Measurements from ENCODE around the gene CD7.

CD7 gene

DNA sequence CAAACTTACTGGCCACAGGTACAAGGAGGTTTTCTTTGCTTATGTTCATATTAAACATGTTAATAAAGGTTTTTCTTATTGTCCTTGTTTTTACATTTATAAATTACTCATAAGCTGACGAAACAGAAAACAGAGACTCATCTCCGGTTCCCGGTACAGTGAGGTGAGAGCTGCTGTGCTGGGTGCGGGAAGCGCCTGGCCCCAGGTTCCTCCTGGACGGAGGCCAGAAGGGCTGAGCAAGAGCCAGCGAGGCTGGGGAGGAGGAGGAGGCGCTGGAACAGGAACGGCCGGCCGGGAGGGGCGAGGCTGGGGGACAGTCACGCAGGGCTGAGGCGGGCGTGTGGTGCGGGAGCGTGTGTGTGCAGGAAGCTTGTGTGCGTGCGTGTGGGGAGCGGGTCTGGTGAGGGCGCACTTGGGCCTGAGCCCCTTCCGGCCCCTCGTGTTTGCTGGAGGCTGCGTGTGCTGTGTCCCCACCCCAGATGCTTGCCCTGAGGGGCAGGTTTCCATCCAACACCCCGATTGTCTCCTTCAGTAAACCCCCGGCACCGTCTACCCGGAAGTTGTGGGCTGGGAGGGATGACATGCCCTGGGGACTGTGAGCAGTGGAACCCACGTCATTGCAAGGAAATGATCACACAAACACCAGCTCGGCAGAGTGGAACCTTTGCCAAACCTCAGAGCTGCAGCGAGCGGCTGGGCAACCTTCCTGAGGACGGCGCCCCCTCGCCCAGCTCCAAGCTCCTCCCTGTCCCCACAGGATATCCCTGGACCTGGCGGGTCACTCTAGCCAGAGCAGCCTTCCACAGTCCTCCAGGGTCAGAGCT lies 19.5 kb downstream of the CD7 start:
- no peak for DNase-seq

DNA sequence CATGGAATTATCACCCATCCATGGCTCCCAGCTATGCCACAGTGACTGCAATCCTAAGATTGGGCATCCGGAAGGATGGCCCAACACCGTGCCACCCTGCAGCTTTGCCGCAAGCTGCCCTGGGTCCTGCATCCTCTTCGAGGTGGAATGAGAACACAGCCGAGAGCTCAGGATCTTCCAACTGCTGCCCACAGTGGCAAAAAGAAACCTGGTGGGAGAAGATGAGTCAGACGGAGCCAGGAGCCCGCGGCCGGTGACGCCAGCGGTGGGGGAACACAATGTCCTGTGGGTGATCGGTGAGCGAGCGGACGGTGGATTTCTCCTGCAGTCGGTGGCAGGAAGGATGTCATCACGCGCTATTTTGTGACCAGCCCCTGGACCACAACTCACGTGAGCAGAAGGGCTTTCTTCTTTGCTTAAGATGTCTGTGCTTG lies 20.1 kb downstream of the CD7 start:
- no peak for DNase-seq

DNA sequence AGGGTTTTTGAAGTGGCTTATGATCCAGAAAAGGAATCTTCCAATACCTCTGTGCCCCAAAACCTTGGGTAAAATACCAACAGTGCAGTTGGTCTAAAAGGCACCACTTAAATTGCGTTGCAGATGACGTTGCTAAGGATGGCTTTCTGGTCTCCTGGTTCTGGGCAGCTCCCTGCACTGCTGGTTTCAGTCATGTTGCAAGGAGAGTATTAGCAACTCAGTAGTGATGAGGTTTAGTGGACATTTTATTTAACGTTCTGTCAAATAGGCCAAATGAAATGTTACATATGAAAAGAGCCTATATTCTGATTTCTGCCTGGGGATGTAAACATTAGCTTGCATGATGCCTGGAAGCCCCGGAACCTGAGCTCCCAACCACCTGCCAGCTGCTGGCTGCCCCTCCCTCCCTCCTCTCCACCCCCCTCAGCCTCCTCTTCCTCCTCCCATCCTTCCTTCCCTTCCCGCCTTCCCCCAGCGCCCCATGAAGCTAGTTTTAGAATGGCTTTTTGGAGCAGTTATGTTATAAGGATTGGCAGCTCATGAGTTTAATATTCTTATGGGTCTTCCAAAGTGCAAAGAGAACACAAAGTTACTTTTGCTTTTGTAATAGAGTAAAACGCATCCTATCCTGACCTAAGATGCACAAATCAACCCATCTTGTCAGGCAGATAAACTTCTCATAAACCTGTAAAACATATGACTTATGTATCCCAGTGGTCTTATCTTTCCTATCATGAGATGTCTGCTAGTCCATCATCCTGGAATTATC lies 20.7 kb downstream of the CD7 start:
- DNase-seq: no peak

- DNase-seq: no peak
Observed at GRCh38 chr17:82295472-82295814, 22.0 kb downstream of the CD7 start.

DNA sequence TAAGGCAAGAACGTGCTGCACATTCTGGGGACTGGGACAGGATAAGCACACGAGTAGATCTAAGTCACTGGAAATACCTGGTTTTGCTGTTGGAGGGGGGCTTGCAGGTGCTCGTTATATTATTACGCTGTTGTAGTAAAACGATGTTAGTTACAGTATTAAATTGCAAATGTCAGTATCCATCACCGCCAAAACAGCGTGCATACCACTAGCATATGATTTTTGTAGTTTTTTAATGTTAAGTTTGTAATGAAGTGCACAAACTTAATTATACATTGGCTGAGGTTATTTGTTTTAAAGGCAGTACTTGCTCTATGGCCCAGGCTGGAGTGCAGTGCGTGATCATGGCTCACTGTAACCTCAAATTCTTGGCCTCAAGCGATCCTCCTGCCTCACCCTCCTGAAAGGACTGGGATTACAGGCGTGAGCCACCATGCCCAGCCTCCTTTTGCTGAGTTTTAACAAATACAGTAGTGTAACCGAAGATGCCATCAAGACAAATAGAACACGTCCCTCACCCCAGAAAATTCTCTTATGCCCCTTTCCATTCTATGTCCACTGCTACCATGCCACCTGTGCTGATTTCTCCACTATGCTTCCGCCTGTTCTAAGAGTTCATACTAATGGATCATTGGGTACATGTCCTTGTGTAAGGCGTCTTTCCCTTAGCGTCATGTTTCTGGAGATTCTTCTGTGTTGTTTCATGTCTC lies 23.2 kb downstream of the CD7 start:
- DNase-seq: no peak

- DNase-seq: peak; percentile 99
Observed at GRCh38 chr17:82292251-82293154, 24.9 kb downstream of the CD7 start.

DNA sequence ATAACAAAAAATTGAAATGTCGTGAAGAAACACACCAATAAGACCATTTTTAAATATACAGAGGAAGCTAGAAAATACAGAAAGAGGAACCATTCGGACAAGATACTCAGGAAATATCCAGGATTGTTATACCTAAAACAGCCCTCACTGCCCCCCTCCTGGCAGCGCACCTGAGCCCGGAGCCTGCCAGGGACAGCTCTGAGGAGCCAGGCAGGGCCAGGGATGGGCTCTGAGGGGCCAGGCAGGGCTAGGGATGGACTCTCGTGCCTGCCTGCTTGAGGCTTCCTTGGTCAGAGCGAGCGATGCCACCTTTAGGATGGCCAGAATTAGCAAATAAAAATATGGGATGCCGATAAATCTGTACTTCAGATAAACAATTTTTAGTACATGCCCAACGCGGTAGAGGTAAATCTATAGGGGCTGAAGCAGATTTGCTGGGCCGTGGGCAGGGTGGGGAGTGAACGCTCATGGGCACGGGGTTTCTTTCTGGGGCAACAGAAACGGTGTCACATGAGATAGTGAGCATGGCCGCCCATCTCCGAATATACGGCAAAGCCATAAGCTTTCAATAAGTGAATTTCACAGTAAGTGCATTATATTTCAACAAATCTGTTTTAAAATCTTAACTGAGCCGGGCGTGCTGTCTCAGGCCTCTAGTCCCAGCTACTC lies 25.7 kb downstream of the CD7 start:
- no peak for DNase-seq

DNA sequence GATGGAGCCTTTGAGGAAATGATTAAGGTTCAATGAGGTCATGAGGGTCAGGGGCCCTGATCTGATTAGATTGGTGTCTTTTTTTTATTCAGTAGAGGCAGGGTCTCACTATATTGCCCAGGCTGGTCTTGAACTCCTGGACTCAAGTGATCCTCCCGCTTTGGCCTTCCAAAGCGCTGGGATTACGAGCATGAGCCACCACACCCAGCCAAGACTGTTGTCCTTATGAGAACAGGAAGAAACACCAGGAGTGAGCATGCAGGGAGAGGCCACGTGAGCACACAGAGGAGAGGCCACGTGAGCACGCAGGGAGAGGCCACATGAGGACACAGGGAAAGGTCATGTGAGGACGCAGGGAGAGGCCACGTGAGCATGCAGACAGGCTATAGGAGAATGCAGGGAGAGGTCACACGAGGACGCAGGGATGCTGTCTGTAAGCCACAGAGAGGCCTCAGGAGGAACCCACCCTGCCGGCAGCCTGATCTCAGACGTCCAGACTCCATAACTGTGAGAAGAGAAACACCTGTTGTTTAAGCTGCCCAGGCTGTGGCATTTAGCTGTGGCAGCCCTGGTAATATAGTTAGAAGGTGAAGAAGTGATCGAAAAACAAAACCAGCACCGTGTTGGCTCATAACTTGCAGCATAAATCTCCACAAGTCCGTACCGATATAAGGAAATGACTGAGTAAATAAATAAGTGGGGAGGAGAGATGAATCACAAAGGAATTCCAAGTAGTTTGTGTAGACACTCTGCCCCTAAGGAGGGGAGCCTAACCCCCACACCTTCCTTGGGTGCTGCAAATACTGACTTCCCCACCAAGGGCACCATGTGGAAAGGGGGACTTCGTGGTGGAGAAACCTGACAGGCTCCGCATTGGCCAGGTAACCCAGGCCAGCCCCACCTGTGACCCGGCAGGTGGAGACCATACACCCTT lies 29.3 kb downstream of the CD7 start:
- DNase-seq: peak; percentile 92

- DNase-seq: no peak
Observed at GRCh38 chr17:82287013-82287867, 30.2 kb downstream of the CD7 start.

DNA sequence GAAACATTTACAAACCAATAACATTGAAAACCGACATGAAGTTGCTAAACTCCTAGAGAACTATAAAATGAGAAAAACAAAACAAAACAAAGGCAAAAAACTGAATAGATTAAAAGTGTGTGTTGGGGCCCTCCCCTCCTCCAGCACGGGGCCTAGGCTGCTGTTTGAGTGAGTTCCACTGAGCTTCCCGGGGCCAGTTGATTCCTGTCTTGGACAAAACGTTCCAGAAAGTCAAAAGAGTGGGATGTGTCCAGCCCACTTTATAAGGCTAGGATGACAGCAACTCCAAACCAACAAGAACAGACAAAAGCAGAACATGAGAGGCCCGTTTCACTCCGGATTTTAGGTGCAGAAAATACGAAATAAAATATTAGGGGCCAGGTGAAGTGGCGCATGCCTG lies 32.3 kb downstream of the CD7 start:
- no peak for DNase-seq

DNA sequence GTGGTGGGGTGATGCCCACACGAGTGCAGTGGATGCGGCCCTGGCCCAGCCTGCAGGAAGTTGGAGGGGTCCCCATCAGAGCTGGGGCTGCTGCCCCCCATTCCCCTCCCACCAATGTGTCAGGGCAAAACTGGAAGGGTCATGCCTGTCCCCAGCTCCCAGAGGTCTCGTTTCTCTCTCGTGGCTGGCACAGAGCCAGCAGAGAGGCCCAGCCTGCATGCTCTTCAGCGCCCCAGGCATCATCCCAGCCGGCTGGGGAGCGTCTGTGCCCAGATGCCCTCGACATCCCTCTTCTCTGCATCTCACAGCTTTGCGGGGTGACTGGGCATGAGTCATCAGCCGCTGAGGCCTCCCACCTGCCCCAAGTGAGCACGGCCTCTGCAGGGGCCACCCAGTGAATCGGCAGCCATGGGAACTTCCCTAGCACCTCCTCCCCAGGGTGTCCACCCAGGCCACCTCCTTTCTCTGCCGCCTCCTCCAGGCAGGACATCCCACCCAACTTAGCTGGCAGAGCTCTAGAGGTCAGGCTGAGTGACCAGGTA lies 34.1 kb downstream of the CD7 start:
- DNase-seq: no peak

DNA sequence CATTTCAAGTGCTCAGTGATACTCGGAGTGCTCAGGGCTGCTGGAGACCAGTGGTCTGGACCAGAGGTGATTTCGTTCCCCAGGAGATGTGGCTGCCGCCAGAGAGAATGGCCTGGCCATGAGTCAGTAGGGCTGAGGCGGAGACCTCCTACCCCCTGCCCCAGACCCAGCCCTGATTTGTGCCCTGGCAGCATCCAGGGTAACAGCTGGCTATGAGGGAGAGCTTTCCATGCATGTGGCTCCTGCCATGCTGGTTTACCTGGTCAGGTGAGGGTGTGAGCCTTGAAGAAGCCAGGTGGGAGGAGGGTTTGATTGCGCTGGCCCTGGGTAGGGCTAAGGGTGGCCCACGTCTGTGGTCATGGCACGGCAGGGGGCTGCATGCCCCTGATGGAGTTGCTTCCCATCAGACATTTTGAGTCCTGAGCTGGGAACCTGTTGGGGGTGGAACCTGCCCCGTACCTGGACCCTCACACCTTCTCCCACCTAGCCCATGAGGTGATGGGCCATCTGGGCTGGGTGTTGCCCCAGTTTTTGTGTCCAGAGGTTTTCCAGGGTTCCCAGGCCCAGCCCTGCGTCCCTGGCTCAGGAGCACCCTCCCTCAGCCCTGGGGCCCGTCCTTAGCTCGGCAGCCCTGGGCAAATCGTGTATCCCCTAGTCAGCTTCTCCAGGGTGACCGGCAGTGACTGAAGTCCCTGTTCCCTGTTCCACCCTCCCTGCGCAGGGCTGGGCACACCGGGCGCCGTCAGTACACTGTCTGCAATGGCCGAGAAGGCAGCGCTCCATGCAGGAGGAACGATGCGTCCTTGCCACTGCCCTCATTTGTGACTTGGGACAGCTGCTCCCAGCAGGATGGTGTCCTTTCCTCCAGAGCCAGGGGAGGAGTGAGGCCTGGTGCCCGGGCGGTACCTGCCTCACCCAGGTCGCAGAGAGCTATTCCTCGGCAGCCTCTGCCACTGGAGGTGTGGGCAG lies 34.9 kb downstream of the CD7 start:
- DNase-seq: no peak

GRCh38 chr17:82281502-82282238 lies 35.7 kb downstream of the CD7 start:
- DNase-seq: no peak

- DNase-seq: no peak
Observed at GRCh38 chr17:82281076-82281475, 36.3 kb downstream of the CD7 start.

- DNase-seq: no peak
Observed at GRCh38 chr17:82280537-82280936, 36.9 kb downstream of the CD7 start.

DNA sequence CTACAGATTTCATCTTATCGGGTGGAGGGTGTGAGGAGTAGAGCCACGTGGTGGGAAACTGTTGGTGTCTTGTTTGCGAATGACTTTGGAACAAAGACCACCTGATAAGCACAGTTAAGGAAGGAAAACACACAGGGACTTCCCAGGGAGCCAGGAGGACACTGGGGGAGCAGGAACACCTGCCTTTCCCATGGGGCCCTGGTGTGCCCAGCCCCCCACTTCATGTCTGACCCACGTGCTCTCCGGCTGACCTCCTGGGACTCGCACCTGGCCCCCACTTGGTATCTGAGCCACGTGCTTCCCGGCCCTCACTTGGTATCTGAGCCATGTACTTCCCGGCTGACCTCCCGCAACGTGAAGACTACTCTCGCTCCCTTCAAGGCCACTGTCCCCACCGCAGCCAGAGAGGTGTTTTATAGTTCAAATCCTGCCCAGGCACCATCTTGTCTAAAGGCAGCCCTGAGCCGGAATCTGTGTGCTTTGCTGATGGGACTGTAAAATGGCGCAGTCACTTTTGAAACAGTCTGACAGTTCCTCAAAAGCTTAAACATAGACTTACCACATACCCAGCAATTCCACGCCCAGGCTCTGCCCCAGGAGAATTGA lies 38.5 kb downstream of the CD7 start:
- no peak for DNase-seq

- no peak for DNase-seq
Observed at GRCh38 chr17:82278308-82278707, 39.1 kb downstream of the CD7 start.
